ENCODE data around the gene CDK5RAP2.

CDK5RAP2 gene

GRCh38 chr9:120621941-120622340 lies 42.0 kb upstream of the CDK5RAP2 start:
- no peak for DNase-seq (ENCODE audit: low spot score)
- Histone ChIP-seq H3K27ac (no peak overlapping the region), H3K4me3 (no peak overlapping the region)
- no peak for TF ChIP-seq CTCF (IDR thresholded peaks at IDR 0.05)

GRCh38 chr9:120619751-120620655 lies 40.0 kb upstream of the CDK5RAP2 start:
- Histone ChIP-seq H3K27ac (no peak overlapping the region), H3K4me3 (no peak overlapping the region)
- peak; percentile 55 for TF ChIP-seq CTCF (IDR thresholded peaks at IDR 0.05)
- no peak for DNase-seq (ENCODE audit: low spot score)

GRCh38 chr9:120616966-120617935 lies 37.3 kb upstream of the CDK5RAP2 start:
- no peak for DNase-seq (ENCODE audit: low spot score)
- Histone ChIP-seq H3K4me3 (no peak overlapping the region), H3K27ac (no peak overlapping the region)
- no peak for TF ChIP-seq CTCF (IDR thresholded peaks at IDR 0.05)

GRCh38 chr9:120612218-120612617 lies 32.3 kb upstream of the CDK5RAP2 start:
- no peak for DNase-seq (ENCODE audit: low spot score)
- Histone ChIP-seq H3K4me3 (no peak overlapping the region), H3K27ac (no peak overlapping the region)
- TF ChIP-seq CTCF (IDR thresholded peaks at IDR 0.05) = no peak

GRCh38 chr9:120611690-120612068 lies 31.7 kb upstream of the CDK5RAP2 start:
- no peak for DNase-seq (ENCODE audit: low spot score)
- no peak overlapping the region for H3K4me3 ChIP-seq
- H3K27ac ChIP-seq = no peak overlapping the region
- no peak for TF ChIP-seq CTCF (IDR thresholded peaks at IDR 0.05)

- no peak overlapping the region for H3K27ac ChIP-seq
- no peak for TF ChIP-seq CTCF (IDR thresholded peaks at IDR 0.05)
- no peak overlapping the region for H3K4me3 ChIP-seq
- no peak for DNase-seq (ENCODE audit: low spot score)
These were observed 31.2 kb upstream of the CDK5RAP2 start for GRCh38 chr9:120610975-120611689.

Measured in coronary artery (tissue), 2 donors.